GM18858 (cell line): ENCODE results near the gene JUND.
"Not testable (repeated sequence)": the region's sequence is repeated elsewhere in the genome, so short reads cannot be mapped to it uniquely, and the experiment has no call there.

Experiments
- ATAC-seq: cut with Tn5 transposase; IDR thresholded peaks from one replicate; pipeline ENCODE4 v1.9.1; 2021; ENCODE audit not compliant: unreplicated experiment

JUND gene

DNA sequence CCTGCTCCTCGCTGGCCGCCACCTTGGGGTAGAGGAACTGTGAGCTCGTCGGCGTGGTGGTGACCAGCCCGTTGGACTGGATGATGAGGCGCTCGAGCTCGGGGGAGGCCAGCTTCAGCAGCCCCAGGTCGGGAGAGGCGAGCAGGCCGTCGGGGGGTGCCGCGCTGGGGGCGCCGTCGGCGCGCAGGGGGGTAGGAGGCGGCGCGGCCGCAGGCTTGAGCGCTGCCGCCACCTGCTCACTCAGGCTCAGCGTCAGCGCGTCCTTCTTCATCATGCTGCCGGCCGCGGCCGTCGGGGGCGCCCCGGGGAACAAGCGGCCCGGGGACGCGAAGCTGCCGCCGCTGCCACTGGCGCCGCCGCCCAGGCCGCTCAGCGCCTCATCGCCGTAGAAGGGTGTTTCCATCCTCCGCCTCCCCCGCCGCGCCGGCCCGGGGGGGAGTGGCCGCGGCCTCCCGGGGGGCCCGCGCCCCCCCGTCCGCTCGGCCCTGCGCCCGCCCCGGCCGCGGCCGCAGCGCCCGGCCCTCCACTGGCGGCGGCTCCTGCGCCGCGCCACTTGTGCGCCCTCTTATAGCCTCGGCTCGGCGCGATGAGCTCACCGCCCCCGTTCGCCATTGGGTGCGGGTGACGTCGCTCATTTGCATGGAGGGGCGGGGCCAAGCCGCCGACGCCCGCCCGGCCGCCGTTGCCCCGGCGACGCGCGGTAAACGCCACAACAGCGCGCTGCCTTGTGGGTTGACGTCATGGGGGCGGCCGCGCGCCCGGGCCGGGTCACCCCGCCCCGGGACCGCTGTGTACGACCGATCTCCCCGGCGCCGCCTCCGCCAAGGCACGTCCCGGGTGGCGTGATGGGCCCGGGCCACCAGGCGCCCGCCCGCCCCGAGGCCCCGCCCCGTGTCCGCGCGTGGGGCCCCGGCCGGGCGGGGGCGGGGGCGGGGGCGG lies at the start of gene JUND:
Gene JUND, minus strand, starts transcription at position 541 of the 939 bp plus-strand sequence. Its CDS starts 138 bp downstream, at position 403.
- peak; percentile 45 for ATAC-seq

DNA sequence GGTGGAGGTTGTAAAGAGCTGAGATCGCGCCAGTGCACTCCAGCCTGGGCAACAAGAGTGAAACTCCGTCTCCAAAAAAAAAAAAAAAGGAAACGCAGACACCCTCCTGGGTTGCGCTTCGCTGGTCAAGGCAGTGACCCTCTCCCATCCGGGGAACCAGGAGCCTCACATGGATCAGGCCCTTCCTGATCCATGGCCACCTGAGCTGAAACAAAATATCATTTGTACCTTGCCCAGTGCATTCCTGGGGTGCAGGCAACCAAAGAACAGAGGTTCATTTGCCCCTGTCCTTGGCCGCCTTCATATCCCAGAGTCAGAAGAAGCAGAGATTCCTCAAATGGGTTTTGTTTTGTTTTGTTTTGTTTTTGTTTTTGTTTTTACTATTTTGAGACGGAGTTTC lies 49.4 kb upstream of the JUND start:
- no peak for ATAC-seq

DNA sequence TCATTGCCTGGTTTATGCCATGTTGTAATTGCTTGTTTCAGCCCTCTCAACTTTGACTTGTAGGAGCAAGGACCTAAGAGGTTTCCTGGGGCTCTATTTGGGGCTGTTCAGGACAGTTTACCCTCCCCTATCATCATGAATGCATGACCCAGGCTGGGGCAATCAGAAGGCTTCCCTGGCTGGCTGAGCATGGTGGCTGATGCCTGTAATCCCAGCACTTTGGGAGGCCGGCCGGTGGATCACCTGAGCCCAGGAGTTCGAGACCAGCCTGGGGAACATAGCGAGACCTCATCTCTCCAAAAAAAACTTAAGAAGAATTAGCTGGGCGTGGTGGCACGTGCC lies 47.6 kb upstream of the JUND start:
- ATAC-seq: no peak

DNA sequence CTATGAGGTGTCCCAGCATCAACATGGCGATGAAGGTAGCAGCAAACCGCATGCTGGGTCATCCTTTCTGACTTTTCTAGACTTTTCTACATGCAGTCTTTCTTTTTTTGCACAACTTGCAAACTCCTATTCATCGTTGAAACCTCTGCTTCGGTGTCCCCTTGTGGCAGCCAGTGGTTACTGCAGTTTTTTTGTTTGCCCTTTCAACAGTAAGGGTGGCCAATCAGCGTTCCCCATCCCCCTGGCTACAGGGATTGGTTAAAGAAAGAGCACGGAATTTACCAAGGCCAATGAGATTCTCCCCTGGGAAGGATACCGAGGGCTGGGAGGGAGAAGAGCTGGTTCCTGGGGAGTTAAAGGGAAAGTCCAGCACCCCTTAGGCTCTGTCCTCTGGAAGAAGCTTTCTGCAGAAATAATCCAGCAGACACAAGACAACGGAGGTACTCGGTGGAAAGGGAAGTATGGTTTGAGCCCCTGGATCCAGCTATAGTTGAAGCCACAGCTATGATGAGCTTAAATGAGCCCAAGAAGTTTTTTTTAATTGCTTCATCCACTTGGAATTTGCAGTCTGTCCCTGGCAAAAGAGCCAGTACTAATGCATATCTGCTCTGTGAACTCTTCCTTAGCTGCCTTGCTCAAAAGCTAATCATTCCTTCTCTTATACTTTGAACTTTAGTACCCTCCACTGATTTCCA lies 47.1 kb upstream of the JUND start:
- peak; percentile 66 for ATAC-seq

DNA sequence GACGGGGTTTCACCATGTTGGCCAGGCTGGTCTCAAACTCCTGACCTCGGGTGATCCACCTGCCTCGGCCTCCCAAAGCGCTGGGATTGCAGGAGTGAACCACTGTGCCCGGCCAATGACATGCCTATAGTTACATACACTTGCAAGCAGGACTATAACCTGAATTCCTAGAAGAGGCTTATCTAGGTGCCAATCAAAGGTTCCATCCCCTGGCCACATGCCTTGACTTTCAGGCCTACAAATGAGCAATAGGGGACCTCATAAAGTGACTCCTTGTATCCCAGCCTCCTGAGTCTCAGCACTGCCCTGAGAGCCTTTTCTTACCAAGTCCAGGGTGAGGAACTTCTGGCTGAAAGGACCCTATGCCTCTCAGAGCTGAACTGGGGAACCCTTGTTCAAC lies 45.4 kb upstream of the JUND start:
- ATAC-seq: no peak

GRCh38 chr19:18324373-18324731 lies 42.9 kb upstream of the JUND start:
- ATAC-seq: not testable (repeated sequence)

DNA sequence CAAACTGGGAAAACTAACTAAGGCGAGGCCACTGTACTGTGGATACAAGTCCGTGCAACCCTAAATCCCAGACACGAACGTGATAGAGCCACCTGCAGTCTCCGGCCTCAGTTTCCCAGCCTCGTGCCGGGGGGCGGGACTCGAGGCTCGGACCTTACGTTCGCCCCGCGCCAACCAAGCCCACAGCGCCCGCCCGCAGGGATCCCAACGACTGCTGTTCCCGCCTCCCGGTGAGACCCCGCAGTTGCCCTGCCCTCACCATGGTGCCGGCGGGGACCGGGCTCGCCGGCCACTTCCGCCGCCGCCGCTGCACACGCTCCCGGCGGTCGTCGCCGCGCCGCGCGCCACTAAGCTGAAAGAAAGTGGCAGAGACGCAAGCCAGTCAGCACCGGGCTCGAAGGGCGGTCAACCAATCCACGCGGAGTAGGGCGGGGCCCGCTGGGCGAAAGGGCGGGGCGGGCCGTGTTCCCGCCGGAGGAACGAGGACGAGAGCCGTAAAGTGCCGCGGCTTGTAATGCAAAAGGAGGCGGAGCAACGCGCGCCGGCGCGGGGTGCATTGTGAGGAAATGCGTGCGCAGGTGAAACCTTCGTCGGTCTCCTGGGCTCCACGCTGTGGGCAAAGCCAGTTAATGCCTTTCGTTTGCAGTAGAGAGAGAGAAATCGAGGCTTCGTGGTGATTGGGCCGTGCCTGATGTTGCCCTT lies 41.5 kb upstream of the JUND start, which contains the start of gene LSM4:
Gene LSM4, minus strand, starts transcription at position 318 of the 702 bp plus-strand sequence. Its CDS starts 56 bp downstream, at position 262.
- peak; percentile 74 for ATAC-seq

GRCh38 chr19:18322318-18322758 lies 40.9 kb upstream of the JUND start:
- ATAC-seq: no peak

DNA sequence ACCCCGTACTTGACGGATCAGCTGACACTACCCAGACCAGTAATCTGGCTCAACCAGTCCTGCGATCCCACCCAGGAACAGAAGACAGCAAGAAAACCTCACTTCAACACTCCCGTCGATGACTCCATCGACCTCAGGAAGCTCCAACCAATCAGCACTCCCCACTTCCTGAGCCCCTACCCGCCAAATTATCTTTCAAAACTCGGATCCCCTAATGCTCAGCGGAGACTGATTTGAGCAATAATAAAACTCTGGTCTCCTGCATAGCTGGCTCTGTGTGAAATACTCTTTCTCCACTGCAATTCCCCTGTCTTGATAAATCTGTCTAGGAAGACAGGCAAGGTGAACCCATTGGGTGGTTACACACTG lies 40.3 kb upstream of the JUND start:
- ATAC-seq: no peak

DNA sequence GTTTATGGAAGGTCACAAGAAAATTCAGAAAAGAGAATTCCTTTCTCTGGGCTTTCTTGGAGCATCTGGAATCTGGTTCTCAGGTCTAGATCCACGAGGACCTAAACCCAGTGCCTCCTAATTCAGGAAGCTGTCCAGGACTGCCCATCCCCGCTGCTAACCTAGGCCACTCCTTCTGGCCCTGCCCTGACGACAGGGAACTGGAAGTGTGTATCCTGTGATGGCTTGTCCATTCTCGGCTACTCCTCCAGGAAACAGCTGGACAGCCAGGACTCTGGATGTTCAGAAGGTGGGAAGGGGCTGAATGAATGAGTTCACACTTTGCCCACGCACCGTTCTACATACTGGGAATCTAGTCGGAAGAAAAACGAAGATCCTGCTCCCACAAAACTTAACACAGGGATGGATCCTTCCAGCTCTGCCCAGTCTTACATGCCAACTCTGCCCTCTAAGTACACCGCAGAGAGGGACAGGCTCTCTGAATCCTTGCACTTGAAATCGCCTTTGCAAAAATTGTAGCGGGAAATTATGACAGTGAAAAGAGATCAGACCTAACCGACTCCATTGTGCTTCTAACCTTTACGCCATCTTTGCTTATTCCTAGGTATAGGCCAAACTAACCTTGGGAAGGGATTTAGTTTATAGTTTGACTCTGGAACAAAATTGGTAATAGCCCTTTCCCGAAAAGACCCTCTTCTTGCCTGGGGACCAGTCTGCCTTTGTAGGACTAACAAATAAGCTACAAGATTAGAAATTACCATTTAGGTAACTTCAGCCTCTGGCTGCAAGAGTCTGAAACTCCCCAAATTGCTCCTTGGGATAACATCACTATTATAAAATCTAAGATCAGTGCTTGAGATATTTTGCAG lies 39.7 kb upstream of the JUND start:
- no peak for ATAC-seq

GRCh38 chr19:18319591-18320135 lies 38.2 kb upstream of the JUND start:
- no peak for ATAC-seq

DNA sequence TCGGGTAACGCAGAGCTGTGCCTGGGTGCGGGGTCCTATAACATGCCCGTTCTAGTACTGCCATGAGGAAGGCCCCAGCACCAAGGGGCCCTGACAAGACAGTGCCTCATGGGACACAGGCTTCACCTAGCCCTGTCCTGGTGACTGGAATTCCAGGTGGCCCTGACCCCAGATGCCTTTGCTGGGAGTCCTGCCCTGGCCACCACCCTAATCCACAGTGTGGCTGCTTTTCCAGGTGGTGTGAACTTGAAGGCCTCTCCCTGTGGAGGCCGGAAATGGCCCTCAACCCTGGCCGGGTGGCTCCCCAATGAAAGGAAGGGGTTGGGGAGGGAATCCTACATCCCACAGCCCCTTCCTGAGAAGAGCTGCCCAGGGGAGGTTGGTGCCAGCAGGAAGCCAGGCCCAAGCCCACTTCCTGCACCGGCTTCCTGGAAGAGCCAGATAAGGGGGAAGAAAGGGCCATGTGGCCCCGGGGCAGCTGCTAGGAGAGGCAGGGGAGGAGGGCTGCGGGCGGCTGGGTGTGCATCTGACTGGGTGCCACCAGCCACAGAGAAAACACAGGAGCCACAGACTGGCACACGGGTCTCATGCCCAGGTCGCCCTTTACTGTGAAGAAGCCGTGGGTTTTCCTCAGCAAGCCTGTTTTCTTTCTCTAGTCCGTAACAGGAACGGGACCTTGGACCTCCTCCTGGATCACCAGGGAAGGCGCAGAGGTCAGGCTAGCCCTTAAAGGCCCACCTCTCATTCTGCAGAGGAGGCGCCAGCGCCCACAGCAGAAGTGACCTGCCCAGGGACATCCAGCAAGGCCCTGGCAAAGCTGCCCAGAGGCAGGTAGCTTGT lies 36.8 kb upstream of the JUND start:
- no peak for ATAC-seq

DNA sequence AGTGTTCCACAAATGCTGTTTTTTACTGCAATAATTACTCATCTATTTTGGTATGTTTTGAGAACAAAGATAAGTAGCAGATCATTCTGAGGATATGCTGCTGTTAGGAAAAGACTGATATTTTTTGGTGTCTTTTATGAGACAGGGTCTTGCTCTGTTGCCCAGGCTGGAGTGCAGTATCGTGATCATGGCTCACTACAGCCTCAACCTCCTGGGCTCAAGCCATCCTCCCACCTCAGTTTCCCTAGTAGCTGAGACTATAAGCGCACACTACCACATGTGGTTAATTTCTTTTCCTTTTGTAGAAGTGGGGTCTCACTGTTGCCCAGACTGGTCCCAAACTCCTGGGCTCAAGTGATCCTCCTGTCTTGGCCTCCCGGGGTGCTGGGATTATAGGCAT lies 32.0 kb upstream of the JUND start:
- no peak for ATAC-seq

DNA sequence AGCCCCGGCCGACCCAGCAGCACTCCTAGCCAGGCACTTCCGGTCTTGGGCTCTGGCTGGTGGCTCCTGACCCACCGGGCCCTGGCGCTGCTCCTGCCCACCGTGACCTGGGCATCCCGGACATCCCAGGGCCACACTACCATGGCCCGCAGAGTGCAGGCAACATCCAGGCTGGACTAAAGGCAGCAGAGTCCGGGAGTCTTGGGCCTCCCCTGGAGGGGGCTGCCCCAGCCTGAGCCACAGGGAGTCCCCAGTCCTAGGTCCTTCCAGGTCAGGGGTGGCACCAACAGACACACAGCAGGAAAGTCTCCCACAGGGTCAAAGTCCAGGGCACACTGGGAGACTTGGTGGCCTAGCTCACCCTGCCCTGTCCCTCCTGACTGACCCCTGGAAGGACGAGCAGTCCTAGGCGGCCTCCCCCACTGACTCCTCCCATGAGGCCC lies 30.7 kb upstream of the JUND start:
- ATAC-seq: no peak

DNA sequence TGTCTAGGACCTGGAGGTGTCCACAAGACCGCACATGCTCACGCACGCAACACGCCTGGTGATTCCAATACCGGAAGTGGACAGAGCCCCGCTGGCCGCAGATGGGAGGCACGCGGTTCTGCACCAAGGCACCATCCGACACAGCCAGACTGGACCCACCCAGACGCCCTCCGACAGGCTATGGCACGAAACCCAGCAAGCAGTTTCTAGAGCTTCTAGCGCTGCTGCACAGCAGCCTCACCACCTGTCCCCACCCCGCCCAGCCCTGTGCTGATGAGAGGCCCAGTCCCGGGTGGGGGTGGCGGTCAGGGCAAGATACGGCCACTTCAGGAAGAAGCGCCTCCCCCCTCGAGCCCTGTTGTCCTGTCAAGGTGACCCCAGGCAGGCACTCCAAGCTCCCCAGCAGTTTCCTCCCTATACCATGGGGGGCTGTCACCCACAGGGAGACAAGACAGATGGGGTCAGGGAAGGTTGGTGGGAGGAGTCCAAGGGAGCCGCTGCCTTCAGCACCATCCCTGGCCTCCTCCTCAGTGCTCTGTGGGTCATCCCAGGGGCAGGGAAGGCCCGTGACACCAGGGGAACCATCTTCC lies 30.2 kb upstream of the JUND start:
- ATAC-seq: no peak

- ATAC-seq: no peak
Measured at GRCh38 chr19:18310966-18311365, 29.5 kb upstream of the JUND start.

GRCh38 chr19:18310118-18310909 lies 28.9 kb upstream of the JUND start:
- no peak for ATAC-seq

- no peak for ATAC-seq
Measured at GRCh38 chr19:18309525-18310064, 28.2 kb upstream of the JUND start.
